Hypothalamus (tissue), 51 donors: ENCODE data around the gene MSH5.
A peak's percentile ranks its signal among the peaks of the same experiment; 100 is the strongest.
"Not testable (repeated sequence)": the region's sequence is repeated elsewhere in the genome, so short reads cannot be mapped to it uniquely, and the experiment has no call there.

ENCODE experiments used
- DNase-seq, 51 donors: peaks; one replicate each; lab custom pipeline; 2025; lab: John Stamatoyannopoulos, UW

Gene MSH5

DNA sequence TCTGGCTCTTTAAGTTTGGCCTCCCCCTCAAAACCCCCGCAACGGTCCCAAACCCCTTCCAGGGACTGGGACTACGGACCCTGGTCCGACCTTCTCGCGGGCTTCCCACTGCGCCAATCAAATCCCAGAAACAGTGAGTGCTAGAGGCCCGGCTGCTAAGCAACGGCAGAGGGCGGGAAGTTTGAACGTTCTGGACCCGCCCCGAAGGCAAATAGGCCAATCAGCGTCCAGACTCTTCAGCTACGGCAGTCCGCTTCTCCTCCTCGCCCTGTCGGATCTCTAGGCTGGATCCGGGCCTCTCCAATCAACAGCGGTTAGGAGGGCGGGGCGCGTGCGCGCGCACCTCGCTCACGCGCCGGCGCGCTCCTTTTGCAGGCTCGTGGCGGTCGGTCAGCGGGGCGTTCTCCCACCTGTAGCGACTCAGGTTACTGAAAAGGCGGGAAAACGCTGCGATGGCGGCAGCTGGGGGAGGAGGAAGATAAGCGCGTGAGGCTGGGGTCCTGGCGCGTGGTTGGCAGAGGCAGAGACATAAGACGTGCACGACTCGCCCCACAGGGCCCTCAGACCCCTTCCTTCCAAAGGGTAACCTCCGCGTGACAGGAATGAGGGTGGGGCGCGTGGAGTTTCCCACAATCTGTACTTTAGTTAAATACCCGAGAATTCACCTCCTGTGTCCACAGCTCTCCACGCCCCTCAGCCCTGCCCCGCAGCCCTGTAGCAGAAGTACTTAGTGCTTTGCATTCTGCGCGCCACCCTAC is at the start of gene MSH5:
MSH5 (plus strand) TSS at position 367 of the 758 bp plus-strand sequence. CDS start 462 bp downstream, outside the sequence.
- DNase-seq, result peak in 50 of 51 donors; percentile 80 to 98 (median 94)

DNA sequence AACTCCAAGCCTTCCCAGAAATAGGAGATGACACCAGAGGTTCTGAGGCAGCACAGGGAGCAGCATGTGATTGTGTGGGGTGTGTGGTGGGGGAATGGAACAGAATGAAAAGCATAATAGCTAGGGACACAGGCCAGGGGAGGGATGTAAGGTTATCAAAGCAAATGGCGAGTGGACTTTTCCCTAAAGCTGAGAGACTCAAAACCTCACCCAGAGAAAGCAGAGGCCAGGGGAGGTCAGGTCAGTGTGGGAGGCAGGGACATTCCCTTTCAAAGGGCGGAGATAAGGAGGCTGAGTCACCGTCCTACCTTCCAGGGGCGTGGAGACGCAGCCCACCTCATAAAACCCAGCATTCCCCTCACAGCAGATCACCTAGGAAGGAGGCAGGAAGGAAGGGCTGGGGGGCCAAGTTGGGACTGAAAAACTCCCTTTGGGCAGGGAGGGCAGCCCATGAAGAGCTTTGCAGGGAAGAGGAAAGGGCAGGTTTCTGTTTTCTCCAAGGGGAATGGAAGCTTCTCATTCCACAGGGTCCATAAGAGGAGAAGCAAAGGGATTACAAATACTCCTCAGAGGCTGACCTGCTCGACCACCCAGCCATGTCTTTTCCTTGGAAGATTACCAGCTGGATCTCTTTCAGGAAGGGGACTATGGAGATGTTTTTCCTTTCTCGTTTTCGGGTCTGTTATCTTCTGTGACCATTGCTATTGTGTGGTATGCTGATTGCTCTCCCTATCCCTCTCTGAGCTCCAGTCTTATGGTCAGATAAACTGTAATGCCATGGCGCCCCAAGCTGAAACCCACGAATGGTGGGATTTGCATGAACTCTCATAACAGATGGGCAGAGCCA is 49.4 kb upstream of the MSH5 start:
- no peak for DNase-seq

GRCh38 chr6:31691078-31691463 is 48.7 kb upstream of the MSH5 start:
- no peak for DNase-seq

DNA sequence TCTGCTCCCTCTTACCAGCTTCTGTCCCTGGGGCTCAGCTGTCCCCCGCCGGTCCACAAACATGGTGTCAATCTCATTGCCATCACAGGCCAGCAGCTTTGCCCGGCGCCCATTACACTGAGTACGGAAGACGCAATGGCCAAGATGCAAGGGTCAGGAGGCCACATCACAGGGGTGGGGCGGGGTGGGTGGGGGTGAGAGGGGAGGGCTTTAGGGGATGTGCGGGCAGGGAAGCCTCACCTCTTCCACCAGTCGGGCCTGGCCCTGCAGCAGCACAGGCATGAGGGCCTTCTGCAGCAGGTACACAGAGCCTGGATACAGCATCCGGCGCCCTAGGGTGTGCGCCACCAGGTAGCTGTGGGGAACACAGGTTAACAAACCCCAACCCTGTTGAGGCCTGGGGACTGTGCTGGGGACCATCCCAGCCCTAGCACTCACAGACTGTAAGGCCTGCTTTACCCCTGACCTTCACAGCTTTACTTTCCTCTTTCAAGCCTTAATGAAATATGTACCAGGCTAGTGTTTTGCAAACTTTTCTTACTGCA is 48.2 kb upstream of the MSH5 start:
- no peak for DNase-seq

DNA sequence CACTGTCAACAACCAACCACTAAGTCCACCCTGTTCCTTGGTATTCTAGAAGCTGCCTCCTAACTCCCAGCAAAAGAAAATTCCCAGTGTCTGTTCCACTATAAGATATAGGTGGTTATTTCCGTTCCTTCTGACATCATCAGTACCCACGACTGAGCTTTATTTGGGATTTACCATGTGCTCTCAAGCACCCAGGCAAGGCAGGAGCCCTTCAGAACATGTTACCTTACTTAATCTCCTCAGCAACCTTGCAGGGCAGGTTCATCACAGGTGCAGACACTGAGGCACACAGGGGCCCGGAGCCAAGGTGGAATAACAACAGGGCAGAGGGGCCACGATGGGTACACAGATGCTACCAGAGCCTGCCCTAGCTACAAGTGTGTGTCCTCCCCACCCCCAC is 47.5 kb upstream of the MSH5 start:
- no peak for DNase-seq

DNA sequence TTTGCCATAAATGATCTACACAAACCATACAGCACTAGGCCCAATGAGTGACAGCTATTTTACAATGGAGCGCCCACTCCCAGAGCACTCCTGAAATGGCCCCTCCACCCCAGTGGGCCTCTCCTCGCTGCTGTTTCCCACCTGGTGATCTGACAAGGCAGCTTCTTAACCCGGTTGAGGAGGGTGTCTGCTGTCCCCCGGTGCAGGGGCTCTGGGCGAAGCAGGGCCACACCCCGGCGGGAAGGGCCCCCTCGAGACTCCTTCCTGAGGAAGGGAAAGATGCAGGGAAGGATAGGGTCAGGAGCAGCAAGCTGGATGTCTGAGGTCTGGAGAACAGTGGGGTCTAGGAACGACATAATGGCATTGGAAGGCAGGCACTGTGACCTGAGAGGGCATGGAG is 46.9 kb upstream of the MSH5 start:
- DNase-seq, result no peak

DNA sequence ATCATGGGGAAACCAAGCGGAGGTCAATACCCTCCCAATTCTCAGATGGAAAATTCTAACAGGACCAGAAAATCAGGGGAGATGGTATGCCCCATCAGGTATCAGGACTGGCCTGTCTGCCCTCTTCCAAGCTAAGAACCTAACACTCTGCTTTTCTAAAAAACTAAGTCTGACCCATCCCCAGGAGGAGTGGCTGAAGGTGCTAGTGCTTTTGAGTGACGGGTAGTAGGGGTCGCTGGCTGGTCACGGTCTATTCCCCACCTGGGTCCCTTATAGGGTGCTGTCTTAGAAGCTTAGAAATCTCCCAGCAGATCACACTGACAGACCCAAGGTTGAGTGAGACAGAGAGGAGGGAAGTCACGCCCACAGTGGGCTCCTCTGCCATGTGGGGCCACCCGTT is 46.3 kb upstream of the MSH5 start:
- no peak for DNase-seq

- no peak for DNase-seq
These were observed 42.2 kb upstream of the MSH5 start for GRCh38 chr6:31697555-31697954.

- DNase-seq, result no peak
These were observed 38.9 kb upstream of the MSH5 start for GRCh38 chr6:31700740-31701401.

DNA sequence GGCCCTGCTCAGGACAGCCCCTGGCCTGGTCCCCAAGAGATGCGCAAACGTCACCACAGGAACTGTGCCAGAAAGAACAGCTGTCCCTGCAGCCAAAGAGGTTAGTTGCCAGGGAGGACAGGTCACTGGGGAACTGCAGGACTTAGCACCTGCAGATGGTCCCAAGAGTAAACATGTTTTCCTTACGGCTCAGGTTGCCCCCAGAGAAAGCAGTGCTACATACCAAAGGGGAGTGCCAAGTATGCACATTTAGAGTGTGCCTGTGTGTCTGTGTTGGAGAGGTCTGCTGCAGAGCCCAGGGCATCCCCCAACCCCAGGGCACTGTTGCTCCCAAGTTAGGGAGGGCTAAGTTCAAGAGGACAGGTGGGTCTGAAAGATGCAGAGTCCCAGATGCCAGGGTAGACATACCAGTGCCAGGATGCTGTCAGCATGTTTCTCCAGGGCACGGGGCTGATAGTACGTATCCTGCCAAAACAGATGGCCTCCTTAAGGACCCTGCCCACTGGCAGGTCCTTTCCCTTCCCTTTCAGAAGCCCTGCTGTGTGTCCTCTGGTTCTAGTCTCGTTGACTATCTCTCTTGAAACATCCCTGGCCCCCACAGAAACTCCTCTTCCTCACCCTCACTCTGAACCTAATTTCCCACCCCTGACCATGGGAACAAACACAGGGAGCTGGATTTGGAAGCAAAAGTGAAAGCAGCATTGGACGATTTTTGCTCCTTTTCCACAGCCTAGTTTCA is 38.0 kb upstream of the MSH5 start:
- DNase-seq, result no peak

DNA sequence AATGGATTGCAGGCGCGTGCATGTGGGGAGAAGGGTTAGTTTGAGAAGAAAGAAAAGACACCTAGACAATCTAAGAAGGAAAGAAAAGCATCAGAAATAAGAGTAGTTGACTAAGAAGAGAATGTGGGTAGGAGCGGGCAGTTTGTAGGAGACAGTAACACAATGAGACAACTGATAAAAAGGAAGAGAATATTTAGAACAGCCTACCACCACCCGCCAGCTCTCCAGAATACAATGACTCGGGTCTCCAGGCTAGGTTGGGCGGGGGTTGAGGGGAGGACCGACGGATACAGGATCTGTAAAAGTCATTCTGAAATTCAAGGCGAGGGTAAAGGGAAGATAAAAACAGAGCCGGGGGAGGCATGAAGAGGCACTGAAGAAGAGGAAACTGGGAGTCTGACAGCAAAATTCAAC is 37.4 kb upstream of the MSH5 start:
- DNase-seq, result peak in 4 of 51 donors; percentile 52 to 75 (median 58)

- DNase-seq, result peak in 50 of 51 donors; percentile 68 to 99 (median 95)
These were observed 36.7 kb upstream of the MSH5 start, which contains the start of gene ABHD16A for GRCh38 chr6:31702819-31703716. TSS of gene ABHD16A (minus strand) at chr6:31703324. CDS start at chr6:31703281, 43 bp downstream.

- DNase-seq, result no peak
These were observed 33.9 kb upstream of the MSH5 start for GRCh38 chr6:31705931-31706330.

- DNase-seq, result no peak
These were observed 33.2 kb upstream of the MSH5 start, which contains the start of gene LY6G6F for GRCh38 chr6:31706599-31706998. TSS of gene LY6G6F (plus strand) at chr6:31706866. CDS start at chr6:31706907, 41 bp downstream.

DNA sequence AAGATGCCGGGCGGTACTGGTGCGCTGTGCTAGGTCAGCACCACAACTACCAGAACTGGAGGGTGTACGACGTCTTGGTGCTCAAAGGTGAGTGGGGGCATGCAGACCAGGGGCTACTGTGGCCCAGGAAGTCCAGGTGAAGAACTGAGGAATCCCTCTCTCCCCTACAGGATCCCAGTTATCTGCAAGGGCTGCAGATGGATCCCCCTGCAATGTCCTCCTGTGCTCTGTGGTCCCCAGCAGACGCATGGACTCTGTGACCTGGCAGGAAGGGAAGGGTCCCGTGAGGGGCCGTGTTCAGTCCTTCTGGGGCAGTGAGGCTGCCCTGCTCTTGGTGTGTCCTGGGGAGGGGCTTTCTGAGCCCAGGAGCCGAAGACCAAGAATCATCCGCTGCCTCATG is 32.1 kb upstream of the MSH5 start:
- DNase-seq, result no peak

- DNase-seq, result no peak
These were observed 31.6 kb upstream of the MSH5 start for GRCh38 chr6:31708224-31708623.

DNA sequence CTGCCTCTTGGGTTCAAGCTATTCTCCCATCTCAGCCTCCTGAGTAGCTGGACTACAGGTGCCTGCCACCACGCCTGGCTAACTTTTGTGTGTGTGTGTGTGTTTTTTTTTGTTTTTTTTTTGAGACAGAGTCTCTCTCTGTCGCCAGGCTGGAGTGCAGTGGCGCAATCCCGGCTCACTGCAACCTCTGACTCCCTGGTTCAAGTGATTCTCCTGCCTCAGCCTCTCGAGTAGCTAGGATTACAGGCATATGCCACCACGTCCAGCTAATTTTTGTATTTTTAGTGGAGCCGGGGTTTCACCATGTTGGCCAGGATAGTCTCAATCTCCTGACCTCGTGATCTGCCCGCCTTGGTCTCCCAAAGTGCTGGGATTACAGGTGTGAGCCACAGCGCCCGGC is 30.6 kb upstream of the MSH5 start:
- not testable (repeated sequence) for DNase-seq

- no peak for DNase-seq
These were observed 29.1 kb upstream of the MSH5 start for GRCh38 chr6:31710523-31711219.
